Ovary (tissue), 3 donors: ENCODE results near the gene KLC3.

Experiments used
- CTCF ChIP-seq, 3 donors: fragments of 450-650 bp in 2 of 3; fragments of 200-600 bp in 1 of 3; IDR thresholded peaks; one replicate each; pipeline versions ENCODE4 v1.5.1 to v1.8.0; 2016 to 2022; ENCODE audit warnings: antibody characterized with exemption in 3 of 3, mild to moderate bottlenecking in 1 of 3
- EP300 ChIP-seq: sonication (generic); formaldehyde crosslinking; IDR thresholded peaks from one replicate; pipeline ENCODE4 v1.6.1; 2017; ENCODE audit warnings: antibody characterized with exemption
- POLR2A ChIP-seq: fragments of 450-650 bp; IDR thresholded peaks from one replicate; pipeline ENCODE4 v1.6.1; 2017; ENCODE audit warnings: antibody characterized with exemption, mild to moderate bottlenecking, moderate library complexity
- donor health status: DM: no; HTN: no; CAD: no.

- TF ChIP-seq CTCF (IDR thresholded peaks at IDR 0.05): no peak
- TF ChIP-seq POLR2A: no peak
- no peak for TF ChIP-seq EP300
Observed at GRCh38 chr19:45361608-45362007, 21.1 kb downstream of the KLC3 start.
